Neuronal stem cell (in vitro differentiated cells): ENCODE measurements around the gene SMCO3.

Experiments
- DNase-seq: peaks from one replicate; pipeline ENCODE4 v3.0.0-alpha.2; 2013; ENCODE audit warnings: low spot score
- H2AFZ ChIP-seq: one replicate; pipeline ENCODE4 v1.6.1; 2013; ENCODE audit warnings: mild to moderate bottlenecking, low read length, inconsistent platforms
- H2AK5ac ChIP-seq: 2 replicates; pipeline ENCODE4 v1.6.1; 2013; ENCODE audit warnings: low read depth, mild to moderate bottlenecking, inconsistent platforms, low read length, moderate library complexity, mixed read lengths
- H2BK120ac ChIP-seq: 2 replicates; pipeline ENCODE4 v1.6.1; 2013; ENCODE audit warnings: low read depth, mild to moderate bottlenecking, inconsistent platforms, low read length, moderate library complexity, mixed read lengths
- H2BK12ac ChIP-seq: one replicate; pipeline ENCODE4 v1.6.1; 2013; ENCODE audit warnings: low read length, inconsistent platforms
- H2BK15ac ChIP-seq: 2 replicates; pipeline ENCODE4 v1.6.1; 2013; ENCODE audit warnings: mild to moderate bottlenecking, low read length, inconsistent platforms, mixed read lengths
- H2BK5ac ChIP-seq: one replicate; pipeline ENCODE4 v1.6.1; 2013; ENCODE audit warnings: inconsistent platforms, mild to moderate bottlenecking, low read length, moderate library complexity
- H3K14ac ChIP-seq: one replicate; pipeline ENCODE4 v1.6.1; 2013; ENCODE audit warnings: low read length, inconsistent platforms
- H3K18ac ChIP-seq: 2 replicates; pipeline ENCODE4 v1.6.1; 2013; ENCODE audit warnings: low read length, inconsistent platforms
- H3K23ac ChIP-seq: 2 replicates; pipeline ENCODE4 v1.6.1; 2013; ENCODE audit warnings: low read depth, mild to moderate bottlenecking, mixed read lengths, low read length, inconsistent platforms; ENCODE audit not compliant: poor library complexity
- H3K27ac ChIP-seq: replicated peaks from 3 replicates; pipeline ENCODE4 v1.5.1; 2013; ENCODE audit warnings: low read length, inconsistent platforms
- H3K27me3 ChIP-seq, 3 experiments: 2 replicates each; pipeline ENCODE4 v1.6.1; 2013; ENCODE audit warnings: low read length in 3 of 3, mild to moderate bottlenecking in 2 of 3, inconsistent platforms in 1 of 3, low read depth in 1 of 3, mixed read lengths in 1 of 3, moderate library complexity in 1 of 3; ENCODE audit not compliant: control insufficient read depth in 3 of 3, insufficient read depth in 3 of 3
- H3K36me3 ChIP-seq, 2 donors: replicated peaks in 1 of 2; 2 replicates each; pipeline ENCODE4 v1.6.1; 2013; ENCODE audit warnings: low read length in 2 of 2; ENCODE audit not compliant: control insufficient read depth in 2 of 2, insufficient read depth in 2 of 2
- H3K4ac ChIP-seq: 2 replicates; pipeline ENCODE4 v1.6.1; 2013; ENCODE audit warnings: inconsistent platforms, mild to moderate bottlenecking, low read length, moderate library complexity
- H3K4me1 ChIP-seq, 2 donors: 1 replicate in 1 of 2; 2 replicates in 1 of 2; pipeline ENCODE4 v1.6.1; 2013; ENCODE audit warnings: low read length in 2 of 2, low read depth in 1 of 2; ENCODE audit not compliant: control insufficient read depth in 2 of 2, insufficient read depth in 1 of 2
- H3K4me2 ChIP-seq: one replicate; pipeline ENCODE4 v1.6.1; 2013; ENCODE audit warnings: mild to moderate bottlenecking, low read length, inconsistent platforms; ENCODE audit not compliant: insufficient read depth, poor library complexity, severe bottlenecking
- H3K4me3 ChIP-seq, 2 donors: 2 replicates each; pipeline ENCODE4 v1.5.1; 2013; ENCODE audit warnings: low read length in 2 of 2, mild to moderate bottlenecking in 2 of 2, inconsistent platforms in 1 of 2, moderate library complexity in 1 of 2
- H3K79me1 ChIP-seq: one replicate; pipeline ENCODE4 v1.6.1; 2013; ENCODE audit warnings: low read depth, mild to moderate bottlenecking, inconsistent platforms, low read length, moderate library complexity
- H3K9ac ChIP-seq: one replicate; pipeline ENCODE4 v1.6.1; 2013; ENCODE audit warnings: mild to moderate bottlenecking, low read depth, low read length, inconsistent platforms; ENCODE audit not compliant: poor library complexity
- H3K9me3 ChIP-seq, 2 donors: replicated peaks in 1 of 2; 2 replicates each; pipeline versions ENCODE3 to v1.6.1; 2013; ENCODE audit warnings: low read length in 2 of 2, mild to moderate bottlenecking in 2 of 2, inconsistent platforms in 1 of 2, low read depth in 1 of 2, mixed read lengths in 1 of 2, moderate library complexity in 1 of 2; ENCODE audit not compliant: control insufficient read depth in 2 of 2, insufficient read depth in 1 of 2
- H4K8ac ChIP-seq: one replicate; pipeline ENCODE4 v1.6.1; 2013; ENCODE audit warnings: low read depth, mild to moderate bottlenecking, inconsistent platforms, low read length, moderate library complexity
- H4K91ac ChIP-seq: one replicate; pipeline ENCODE4 v1.6.1; 2013; ENCODE audit warnings: low read length, low read depth, mild to moderate bottlenecking, inconsistent platforms; ENCODE audit not compliant: poor library complexity
- WGBS, 2 donors: extraction: QIAGEN DNeasy Blood & Tissue Kit; methylation state at CpG; one replicate each; pipeline ENCODE4 v1.1.7; 2013; ENCODE audit warnings: missing lambda C conversion rate in 2 of 2, mixed read lengths in 1 of 2; ENCODE audit not compliant: insufficient read length in 2 of 2, insufficient replicate concordance in 1 of 2; ENCODE audit errors: extremely low coverage in 2 of 2; 5-methylcytosine and 5-hydroxymethylcytosine counted together

SMCO3 gene

DNA sequence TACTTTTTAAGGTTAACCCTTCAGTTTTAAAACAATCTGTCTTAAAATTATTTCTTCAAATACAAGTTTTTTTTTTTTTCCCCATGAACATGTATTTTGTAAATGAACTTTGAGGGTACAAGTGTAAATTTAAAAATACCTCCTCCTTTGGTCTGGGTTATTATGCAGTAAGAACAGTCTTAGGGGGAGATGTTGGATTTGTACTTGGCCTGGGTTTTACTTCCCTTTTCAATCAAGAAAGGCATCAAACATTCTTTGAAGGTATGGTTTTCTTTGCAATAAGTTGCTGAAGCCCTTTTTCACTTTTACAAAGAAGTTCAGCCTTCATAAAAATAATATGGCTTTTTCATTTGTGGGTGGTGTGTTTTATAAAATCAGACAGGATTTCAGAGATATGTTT, 31.2 kb downstream of the SMCO3 start:
- Histone ChIP-seq H3K79me1 (no peaks in the 10 kb centered on the region), H2BK5ac (no peak overlapping the region), H3K36me3 (peaks cover 5 to 40% of the 10 kb centered on the region in 2 donors), H2AK5ac (no peak overlapping the region), H3K14ac (no peak overlapping the region), H3K27me3 (no peaks in the 10 kb centered on the region), H3K27ac (no peak overlapping the region), H3K4me2 (no peak overlapping the region), H4K8ac (no peak overlapping the region), H3K4me3 (no peak overlapping the region), H3K9me3 (no peaks in the 10 kb centered on the region), H2BK12ac (no peak overlapping the region), H3K23ac (no peak overlapping the region), H2AFZ (no peak overlapping the region), H4K91ac (no peak overlapping the region), H3K18ac (no peak overlapping the region), H2BK15ac (no peak overlapping the region), H3K9ac (no peak overlapping the region), H3K4me1 (no peaks in the 10 kb centered on the region), H3K4ac (no peak overlapping the region), H2BK120ac (no peak overlapping the region)
- no peak for DNase-seq

DNA sequence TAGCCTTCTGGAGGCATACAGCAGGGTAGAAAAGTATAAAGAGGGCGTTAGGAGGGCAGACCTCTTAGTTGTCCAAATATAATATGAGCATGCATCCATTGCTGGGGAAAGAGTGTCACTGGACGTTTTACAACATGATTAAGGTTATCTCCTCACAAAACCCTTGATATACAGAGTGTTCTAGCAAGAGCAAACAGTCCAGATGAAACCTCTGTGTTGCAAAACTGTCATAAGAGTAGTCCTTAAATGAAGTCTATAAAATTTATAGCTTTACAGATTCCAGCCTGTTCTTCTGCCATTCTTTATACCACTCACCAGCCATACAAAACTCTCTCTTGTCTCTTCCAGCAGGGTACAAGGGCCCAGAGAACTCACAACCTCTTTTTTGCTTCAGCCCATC, 32.4 kb downstream of the SMCO3 start:
- H3K23ac ChIP-seq: no peak overlapping the region
- no peak overlapping the region for H3K9ac ChIP-seq
- no peak overlapping the region for H3K14ac ChIP-seq
- H2BK12ac ChIP-seq: no peak overlapping the region
- peaks cover 0 to 28% of the 10 kb centered on the region in 2 donors for H3K36me3 ChIP-seq
- H2BK120ac ChIP-seq: no peak overlapping the region
- no peak overlapping the region for H3K27ac ChIP-seq
- no peak overlapping the region for H4K8ac ChIP-seq
- H3K79me1 ChIP-seq: no peaks in the 10 kb centered on the region
- H3K4ac ChIP-seq: no peak overlapping the region
- no peak overlapping the region for H2AFZ ChIP-seq
- H2BK5ac ChIP-seq: no peak overlapping the region
- peaks cover 0 to 5% of the 10 kb centered on the region in 2 donors for H3K4me1 ChIP-seq
- H3K27me3 ChIP-seq: no peaks in the 10 kb centered on the region
- no peak for DNase-seq
- no peak overlapping the region for H3K4me3 ChIP-seq
- no peak overlapping the region for H2AK5ac ChIP-seq
- H2BK15ac ChIP-seq: no peak overlapping the region
- no peaks in the 10 kb centered on the region for H3K9me3 ChIP-seq
- no peak overlapping the region for H4K91ac ChIP-seq
- no CpG with 5 or more reads among the region's 2 CpGs for WGBS, 2 donors
- no peak overlapping the region for H3K4me2 ChIP-seq
- H3K18ac ChIP-seq: no peak overlapping the region

DNA sequence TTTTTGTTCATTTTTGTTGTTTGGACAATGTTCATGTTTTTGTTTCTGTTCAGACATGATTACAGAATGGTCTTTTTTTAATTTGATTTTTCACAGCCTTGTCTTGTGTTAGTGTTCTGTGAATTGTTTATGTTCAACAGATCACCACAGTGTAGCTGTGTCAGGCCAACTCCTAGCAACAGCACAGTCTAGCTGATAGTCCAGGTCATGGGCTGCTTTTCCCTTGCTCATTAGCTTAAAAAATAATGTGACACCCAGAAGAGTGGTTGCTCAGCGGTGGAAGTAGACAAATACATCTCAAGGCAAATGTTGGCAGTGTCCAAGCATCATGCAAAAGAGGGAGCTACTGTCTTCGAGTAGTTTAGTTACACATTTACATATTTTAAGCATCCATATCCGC, 33.1 kb downstream of the SMCO3 start:
- H3K4me3 ChIP-seq: no peak overlapping the region
- no peak overlapping the region for H3K18ac ChIP-seq
- no peak overlapping the region for H2BK5ac ChIP-seq
- H3K36me3 ChIP-seq: peaks cover 0 to 21% of the 10 kb centered on the region in 2 donors
- no peak overlapping the region for H3K4me2 ChIP-seq
- H3K9me3 ChIP-seq: no peaks in the 10 kb centered on the region
- DNase-seq: no peak
- H3K79me1 ChIP-seq: no peaks in the 10 kb centered on the region
- H4K8ac ChIP-seq: no peak overlapping the region
- H3K27ac ChIP-seq: no peak overlapping the region
- no CpG with 5 or more reads among the region's 3 CpGs for WGBS, 2 donors
- H3K23ac ChIP-seq: no peak overlapping the region
- H3K4me1 ChIP-seq: peaks cover 0 to 5% of the 10 kb centered on the region in 2 donors
- H2AFZ ChIP-seq: peak overlapping the region; percentile 5
- no peak overlapping the region for H3K4ac ChIP-seq
- H2BK12ac ChIP-seq: no peak overlapping the region
- no peaks in the 10 kb centered on the region for H3K27me3 ChIP-seq
- H2AK5ac ChIP-seq: no peak overlapping the region
- H2BK15ac ChIP-seq: no peak overlapping the region
- no peak overlapping the region for H4K91ac ChIP-seq
- no peak overlapping the region for H2BK120ac ChIP-seq
- no peak overlapping the region for H3K14ac ChIP-seq
- no peak overlapping the region for H3K9ac ChIP-seq

DNA sequence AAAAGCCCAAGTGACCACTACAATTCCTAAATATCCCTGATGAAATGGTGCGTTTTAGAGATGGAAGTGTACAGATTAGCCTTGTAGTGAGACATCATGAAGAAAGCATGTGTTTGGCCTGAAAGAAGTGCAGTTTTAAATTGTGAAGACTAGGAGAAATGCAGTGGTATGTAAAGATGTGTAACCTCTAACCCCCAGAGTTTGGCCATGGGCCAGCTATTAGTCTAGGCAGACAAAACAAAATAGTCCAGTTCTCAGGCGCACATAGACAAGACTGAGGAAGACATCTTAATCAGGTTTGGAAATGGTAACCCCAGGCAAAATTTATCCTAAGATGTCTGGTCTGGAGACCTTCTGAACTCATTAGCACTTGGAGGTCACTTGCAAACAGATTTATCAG, 34.1 kb downstream of the SMCO3 start:
- DNase-seq: no peak
- no CpG with 5 or more reads among the region's 2 CpGs for WGBS, 2 donors
- no peaks in the 10 kb centered on the region for H3K9me3 ChIP-seq
- H3K23ac ChIP-seq: no peak overlapping the region
- H2BK15ac ChIP-seq: no peak overlapping the region
- no peak overlapping the region for H4K91ac ChIP-seq
- no peak overlapping the region for H3K27ac ChIP-seq
- H3K27me3 ChIP-seq: peaks cover 0 to 5% (median 0%) of the 10 kb centered on the region in 3 experiments
- no peak overlapping the region for H3K18ac ChIP-seq
- H3K4me3 ChIP-seq: no peak overlapping the region
- H3K4me1 ChIP-seq: peaks cover 0 to 5% of the 10 kb centered on the region in 2 donors
- peak overlapping the region; percentile 18 for H2AFZ ChIP-seq
- no peak overlapping the region for H2BK12ac ChIP-seq
- no peak overlapping the region for H3K4me2 ChIP-seq
- no peak overlapping the region for H3K14ac ChIP-seq
- no peak overlapping the region for H2BK5ac ChIP-seq
- H3K36me3 ChIP-seq: peaks cover 0 to 11% of the 10 kb centered on the region in 2 donors
- no peak overlapping the region for H4K8ac ChIP-seq
- no peaks in the 10 kb centered on the region for H3K79me1 ChIP-seq
- H2AK5ac ChIP-seq: no peak overlapping the region
- H3K9ac ChIP-seq: no peak overlapping the region
- no peak overlapping the region for H2BK120ac ChIP-seq
- no peak overlapping the region for H3K4ac ChIP-seq
